ENCODE results near the gene AP3S2.
A peak's percentile ranks its signal among the peaks of the same experiment; 100 is the strongest.
"Not testable (repeated sequence)": the region's sequence is repeated elsewhere in the genome, so short reads cannot be mapped to it uniquely, and the experiment has no call there.

The AP3S2 gene

GRCh38 chr15:89874926-89875564, 18.7 kb downstream of the AP3S2 start:
- peak; percentile 100 for TF ChIP-seq CTCF (conservative IDR thresholded peaks at IDR 0.05)
- peak overlapping the region; percentile 9; the same call in 1 of the 2 replicates for H3K27ac ChIP-seq

GRCh38 chr15:89870688-89871288, 23.0 kb downstream of the AP3S2 start:
- no peak for TF ChIP-seq CTCF (conservative IDR thresholded peaks at IDR 0.05)
- 0 out of 2 replicates have a peak overlapping the region, but pooled peaks have one; percentile 5 for H3K27ac ChIP-seq

- H3K27ac ChIP-seq, result 0 out of 2 replicates have a peak overlapping the region, but pooled peaks have one; percentile 5
- TF ChIP-seq CTCF (conservative IDR thresholded peaks at IDR 0.05), result no peak
These were observed 23.8 kb downstream of the AP3S2 start for GRCh38 chr15:89870006-89870405.

GRCh38 chr15:89869490-89869889, 24.3 kb downstream of the AP3S2 start:
- H3K27ac ChIP-seq, result not testable (repeated sequence)

DNA sequence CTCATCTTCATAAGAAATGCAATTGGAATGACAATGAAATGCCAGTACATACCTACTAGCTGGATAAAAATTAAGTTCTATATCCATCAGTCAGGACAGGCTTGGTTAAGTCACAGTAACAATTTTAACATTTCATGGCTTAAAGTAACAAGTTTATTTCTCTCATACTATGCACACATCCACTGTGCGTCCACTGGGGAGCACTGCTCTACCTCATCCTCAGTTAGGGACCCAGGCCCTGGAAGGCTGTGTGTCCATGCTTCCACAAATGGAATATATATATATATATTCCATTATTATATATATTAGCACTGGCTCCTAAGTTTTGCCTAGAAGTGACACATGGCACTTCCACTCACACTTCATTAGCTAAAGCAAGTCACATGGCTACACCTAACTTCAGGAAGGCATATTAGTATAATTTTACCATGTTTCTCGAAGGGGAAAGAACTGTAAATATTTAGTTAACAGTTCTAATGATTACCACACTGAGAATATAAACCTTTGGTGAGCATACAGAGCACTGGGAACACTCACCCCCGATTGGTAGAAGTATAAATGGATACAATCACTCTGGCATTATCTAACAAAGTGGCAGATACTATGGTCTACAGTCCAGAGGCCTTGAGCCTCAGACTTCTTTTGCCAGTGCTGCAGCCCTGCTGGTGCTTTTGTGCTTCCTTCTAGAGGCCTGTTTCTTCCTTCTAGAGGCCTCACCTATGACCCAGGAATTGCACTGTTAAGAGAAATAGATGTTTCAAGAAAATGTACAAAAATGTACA, 28.6 kb downstream of the AP3S2 start:
- peak overlapping the region; percentile 91 for H3K27ac ChIP-seq
- no peak; the same call in 1 of the 2 replicates for TF ChIP-seq CTCF (conservative IDR thresholded peaks at IDR 0.05)

GRCh38 chr15:89863918-89864317, 29.9 kb downstream of the AP3S2 start:
- H3K27ac ChIP-seq, result peak overlapping the region; percentile 91
- TF ChIP-seq CTCF (conservative IDR thresholded peaks at IDR 0.05), result no peak

GRCh38 chr15:89860891-89861290, 32.9 kb downstream of the AP3S2 start:
- no peak for TF ChIP-seq CTCF (conservative IDR thresholded peaks at IDR 0.05)
- H3K27ac ChIP-seq, result peak overlapping the region; percentile 91

Data from VCaP (cell line).